ENCODE results near the gene TSPAN11.

The TSPAN11 gene

DNA sequence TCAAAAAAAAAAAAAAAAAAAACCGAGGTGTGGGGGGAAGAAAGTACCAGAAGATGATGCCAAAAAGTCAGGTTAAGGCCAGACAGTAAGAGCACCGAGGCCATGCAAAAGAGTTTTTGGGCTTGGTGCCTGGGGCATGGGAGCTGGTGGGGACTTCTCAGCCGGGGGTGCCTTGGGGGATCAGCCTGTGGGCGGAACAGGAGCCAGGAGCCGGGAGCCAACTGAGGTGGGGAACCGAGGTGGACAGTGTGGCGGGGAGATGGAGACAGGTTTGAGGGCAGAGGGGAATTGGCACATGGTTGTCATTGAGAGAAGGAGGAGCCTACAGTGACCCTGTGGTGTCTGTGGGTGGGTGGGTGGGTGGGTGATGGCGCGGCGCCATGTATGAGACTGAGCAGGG, 33.2 kb downstream of the TSPAN11 start:
- DNase-seq (ENCODE audit: low read depth, low spot score): no peak

DNA sequence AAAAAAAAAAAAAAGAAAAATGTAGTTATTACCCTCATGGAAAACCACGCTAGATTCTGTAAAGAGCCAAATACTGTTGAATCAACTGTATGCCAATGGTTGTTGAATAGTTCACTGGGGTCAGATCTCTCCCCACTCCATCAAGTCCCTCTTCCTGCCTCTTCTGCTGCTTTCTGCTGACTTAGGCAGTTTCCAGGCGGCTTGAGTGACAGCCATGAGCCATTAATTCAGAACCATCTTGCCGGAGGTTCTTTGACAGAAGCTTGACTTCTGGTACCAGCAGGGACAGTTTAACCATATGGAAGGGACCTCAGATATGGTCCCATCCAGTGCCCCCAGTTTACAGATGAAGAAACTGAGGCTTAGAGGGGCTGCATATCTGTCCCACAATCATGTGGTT, 34.5 kb downstream of the TSPAN11 start:
- no peak for DNase-seq (ENCODE audit: low read depth, low spot score)

DNA sequence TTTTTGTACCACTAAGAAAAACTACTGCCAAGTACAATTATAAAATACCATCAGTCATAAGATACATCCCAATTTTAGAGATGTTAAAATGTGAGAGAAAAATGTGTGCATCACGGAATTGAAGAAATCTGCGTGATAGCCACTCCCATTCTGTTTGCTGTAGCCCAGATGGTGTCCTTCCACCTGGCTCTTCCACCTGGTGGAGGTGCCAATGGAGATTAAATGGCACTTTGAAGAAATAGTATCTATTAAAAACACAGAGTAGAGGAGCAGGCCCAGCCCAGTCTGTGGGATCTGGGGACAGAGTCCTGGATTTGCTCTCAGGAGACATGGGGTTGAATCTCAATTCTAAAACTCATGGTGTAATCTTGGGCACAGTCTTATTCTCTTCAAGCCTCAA, 35.5 kb downstream of the TSPAN11 start:
- DNase-seq (ENCODE audit: low read depth, low spot score): no peak

DNA sequence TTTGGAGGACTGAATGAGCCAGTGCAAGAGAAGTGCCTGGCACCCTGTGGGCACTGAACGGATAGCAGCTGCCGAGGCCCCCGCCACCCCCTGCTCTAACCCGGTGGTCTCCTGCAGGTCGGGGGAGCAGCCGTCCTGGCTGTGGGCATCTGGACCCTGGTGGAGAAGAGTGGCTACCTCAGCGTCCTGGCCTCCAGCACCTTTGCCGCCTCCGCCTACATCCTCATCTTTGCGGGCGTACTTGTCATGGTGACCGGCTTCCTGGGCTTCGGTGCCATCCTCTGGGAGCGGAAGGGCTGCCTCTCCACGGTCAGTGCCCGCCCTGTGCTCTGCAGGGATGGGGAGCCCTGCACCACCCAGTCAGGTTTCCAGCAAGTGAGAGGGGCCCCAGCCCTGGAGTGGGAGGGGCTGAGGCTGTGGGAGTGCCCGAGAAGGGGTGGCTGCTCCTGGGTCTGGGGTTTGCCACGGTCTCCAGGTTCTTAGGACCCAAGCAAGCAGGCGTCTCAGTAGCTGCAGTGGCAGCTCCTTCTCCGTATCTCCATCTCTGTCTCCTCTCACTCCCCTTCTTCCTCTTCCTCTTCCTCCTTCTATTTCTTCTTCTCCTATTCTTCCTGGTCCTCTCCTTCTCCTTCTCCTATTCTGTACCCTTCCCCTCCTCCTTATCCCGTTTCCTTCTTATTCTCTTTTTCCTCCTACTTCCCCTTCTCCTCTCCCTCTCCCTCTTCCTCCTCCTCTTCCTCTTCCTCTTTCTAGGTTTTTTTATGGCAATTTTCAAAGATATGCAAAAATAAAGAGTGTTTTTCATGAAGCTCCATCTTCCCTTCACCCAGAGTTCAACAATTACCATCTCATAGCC, 37.4 kb downstream of the TSPAN11 start:
- DNase-seq (ENCODE audit: low read depth, low spot score): no peak

DNA sequence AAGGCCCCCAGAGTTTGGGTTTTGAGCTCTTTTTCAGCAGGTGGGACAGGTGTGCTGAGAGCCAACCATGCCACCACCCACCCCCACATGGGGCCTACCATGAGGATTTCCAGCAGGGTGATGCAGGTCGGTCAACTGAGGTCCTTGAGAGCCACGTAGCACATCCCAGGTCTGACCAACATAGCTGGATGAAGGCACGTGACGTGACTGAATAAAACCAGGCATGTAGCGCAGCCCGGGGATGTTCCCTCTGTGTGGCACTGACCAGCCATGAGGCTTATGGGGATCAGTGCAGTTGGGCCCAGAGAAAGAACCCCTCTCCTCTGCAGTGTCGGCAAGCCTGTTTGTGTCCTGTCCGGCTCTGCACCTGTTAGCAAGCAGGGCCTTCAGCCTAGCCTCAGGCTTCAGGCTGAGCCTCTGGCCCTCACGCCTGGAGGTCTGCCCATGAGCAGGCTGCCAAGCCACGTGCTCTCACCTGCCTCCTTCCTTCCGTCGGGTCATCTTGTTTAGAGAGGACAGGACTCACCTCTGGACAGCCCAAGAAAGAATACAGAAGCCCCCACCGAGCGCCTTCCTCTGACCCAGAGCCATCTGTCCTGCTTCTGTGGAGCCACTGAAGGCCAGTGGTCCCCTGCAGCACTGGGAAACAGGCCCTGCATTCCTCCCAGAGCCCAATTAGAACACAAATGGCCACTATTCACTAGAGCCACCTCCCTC, 38.5 kb downstream of the TSPAN11 start:
- DNase-seq (ENCODE audit: low read depth, low spot score): no peak

GRCh38 chr12:30965613-30965985, 39.1 kb downstream of the TSPAN11 start:
- no peak for DNase-seq (ENCODE audit: low read depth, low spot score)

DNA sequence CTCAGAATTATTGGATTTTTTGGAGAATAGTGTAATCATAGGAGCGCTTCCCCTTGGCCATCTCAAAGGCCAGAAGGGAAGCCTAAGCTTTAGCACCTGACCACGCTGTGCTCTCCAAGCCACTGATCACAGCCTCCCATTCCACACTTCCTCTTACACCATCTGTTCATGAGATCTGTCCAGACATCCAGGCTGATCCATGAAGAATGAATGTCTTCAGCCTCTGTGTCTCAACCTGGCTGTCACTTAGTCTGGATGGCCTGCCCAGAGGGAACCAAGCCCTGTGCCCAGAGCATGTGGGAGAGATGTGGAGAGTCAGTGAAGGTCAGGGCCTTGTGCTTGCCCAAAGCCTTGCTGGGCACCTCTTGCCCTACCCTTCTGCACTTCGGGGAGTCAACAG, 40.5 kb downstream of the TSPAN11 start:
- no peak for DNase-seq (ENCODE audit: low read depth, low spot score)

DNA sequence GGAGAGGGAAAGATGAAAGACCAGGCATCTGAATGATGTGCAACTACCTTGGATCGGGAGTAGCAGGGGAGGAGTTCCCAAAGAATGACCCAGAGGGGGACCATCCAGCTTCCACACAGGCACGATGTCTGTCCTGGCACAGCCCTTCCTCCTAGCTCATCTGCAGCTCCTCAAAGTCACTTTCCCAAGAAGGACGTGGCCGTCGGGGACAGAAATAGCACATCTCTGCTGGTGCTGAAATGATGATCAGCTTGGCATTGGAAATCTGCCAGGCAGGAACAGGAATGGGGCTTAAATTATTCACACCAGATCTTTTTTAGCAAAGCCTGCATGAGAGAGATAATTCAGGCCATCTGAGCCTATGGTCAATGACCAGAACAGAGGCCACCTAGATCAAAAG, 41.7 kb downstream of the TSPAN11 start:
- DNase-seq (ENCODE audit: low read depth, low spot score): no peak

GRCh38 chr12:30969006-30969405, 42.5 kb downstream of the TSPAN11 start:
- DNase-seq (ENCODE audit: low read depth, low spot score): no peak

- no peak for DNase-seq (ENCODE audit: low read depth, low spot score)
Observed at GRCh38 chr12:30969606-30970395, 43.3 kb downstream of the TSPAN11 start.

- DNase-seq (ENCODE audit: low read depth, low spot score): no peak
Observed at GRCh38 chr12:30970559-30971197, 44.1 kb downstream of the TSPAN11 start.

DNA sequence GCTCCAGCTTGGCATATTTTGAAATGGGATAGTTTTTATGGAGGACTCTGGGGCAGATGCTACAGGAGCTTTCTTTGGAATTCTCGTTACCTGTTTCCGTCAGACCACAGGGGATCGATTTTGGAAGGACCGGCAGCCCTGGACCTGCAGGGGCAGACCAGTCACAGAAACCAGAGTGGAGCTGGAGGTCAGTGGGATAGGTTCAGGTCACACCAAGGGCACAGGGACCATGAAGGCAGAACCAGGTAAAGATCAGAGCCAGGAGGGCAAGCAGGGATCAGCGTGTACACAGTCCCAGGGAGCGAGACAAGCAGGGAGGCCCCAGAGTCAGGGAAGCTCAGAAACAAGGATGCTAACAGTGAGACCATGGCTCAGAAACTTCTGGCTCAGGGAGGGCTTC, 45.5 kb downstream of the TSPAN11 start:
- DNase-seq (ENCODE audit: low read depth, low spot score): no peak

- no peak for DNase-seq (ENCODE audit: low read depth, low spot score)
Observed at GRCh38 chr12:30973175-30973574, 46.6 kb downstream of the TSPAN11 start.

- DNase-seq (ENCODE audit: low read depth, low spot score): no peak
Observed at GRCh38 chr12:30973830-30974229, 47.3 kb downstream of the TSPAN11 start.

DNA sequence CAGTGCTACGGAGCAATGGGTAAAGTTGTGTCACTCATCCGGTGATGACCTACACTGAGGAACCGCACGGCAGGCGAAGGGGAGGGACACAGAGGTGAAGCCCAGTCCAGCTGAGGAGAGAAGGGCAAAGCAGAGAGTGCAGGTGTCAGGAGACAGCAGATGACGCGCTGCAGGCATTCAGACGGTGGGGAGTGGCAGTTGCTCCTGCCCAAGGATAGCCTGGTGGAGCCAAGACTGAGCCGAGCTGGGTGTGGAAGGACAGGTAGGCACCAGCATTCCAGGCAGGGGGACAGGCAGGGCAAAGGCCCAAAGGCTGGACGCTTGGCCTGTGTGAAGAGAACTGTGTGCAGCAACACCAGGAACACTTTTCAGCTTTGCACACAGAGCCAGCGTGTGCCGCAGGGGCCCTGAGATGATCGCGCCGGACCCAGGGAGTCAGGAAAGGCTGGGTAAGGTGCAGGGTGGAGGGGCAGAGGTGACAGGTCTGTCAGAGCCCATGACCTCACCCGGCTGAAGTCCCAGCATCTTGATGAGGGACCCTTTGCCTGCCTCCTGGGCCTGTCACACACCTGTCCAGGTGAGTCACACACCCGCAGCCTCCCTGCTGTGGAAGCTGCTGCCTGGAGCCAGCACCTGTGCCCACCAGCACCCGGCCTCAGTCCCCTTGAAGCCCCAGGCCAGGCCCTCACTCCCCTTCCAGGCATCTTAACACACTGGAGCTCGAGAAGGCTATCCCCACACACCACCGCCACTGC, 48.4 kb downstream of the TSPAN11 start:
- DNase-seq (ENCODE audit: low read depth, low spot score): no peak

- no peak for DNase-seq (ENCODE audit: low read depth, low spot score)
Observed at GRCh38 chr12:30975581-30975980, 49.0 kb downstream of the TSPAN11 start.

GRCh38 chr12:30976206-30976605, 49.7 kb downstream of the TSPAN11 start:
- DNase-seq (ENCODE audit: low read depth, low spot score): no peak

- no peak for DNase-seq (ENCODE audit: low read depth, low spot score)
Observed at GRCh38 chr12:30977124-30977523, 50.6 kb downstream of the TSPAN11 start.

GRCh38 chr12:30977537-30978349, 51.2 kb downstream of the TSPAN11 start:
- DNase-seq (ENCODE audit: low read depth, low spot score): no peak

- DNase-seq (ENCODE audit: low read depth, low spot score): no peak
Observed at GRCh38 chr12:30978639-30979038, 52.1 kb downstream of the TSPAN11 start.

Measured in activated naive CD8-positive, alpha-beta T cell treated with anti-CD3 and anti-CD28 coated beads, Interleukin-2, amount 50 U/mL, for 16 hours (primary cell).